Thyroid gland (tissue), 4 donors: Measurements from ENCODE around the gene VGLL3.

ENCODE experiments used
- POLR2A ChIP-seq, 2 donors: fragments of 450-650 bp; IDR thresholded peaks; one replicate each; pipeline ENCODE4 v1.6.1; 2017; ENCODE audit warnings: antibody characterized with exemption in 2 of 2, mild to moderate bottlenecking in 2 of 2, moderate library complexity in 1 of 2
- TF ChIP-seq, protein P1 (sequence below), 6 experiments: fragments of 200-600 bp in 3 of 6; fragments of 450-650 bp in 3 of 6; sonication (generic) in 3 of 6; IDR thresholded peaks; one replicate each; pipeline ENCODE4 v1.5.1; 2016 to 2019; ENCODE audit warnings: antibody characterized with exemption in 6 of 6, mild to moderate bottlenecking in 2 of 6, inconsistent platforms in 1 of 6, moderate library complexity in 1 of 6

DNA sequence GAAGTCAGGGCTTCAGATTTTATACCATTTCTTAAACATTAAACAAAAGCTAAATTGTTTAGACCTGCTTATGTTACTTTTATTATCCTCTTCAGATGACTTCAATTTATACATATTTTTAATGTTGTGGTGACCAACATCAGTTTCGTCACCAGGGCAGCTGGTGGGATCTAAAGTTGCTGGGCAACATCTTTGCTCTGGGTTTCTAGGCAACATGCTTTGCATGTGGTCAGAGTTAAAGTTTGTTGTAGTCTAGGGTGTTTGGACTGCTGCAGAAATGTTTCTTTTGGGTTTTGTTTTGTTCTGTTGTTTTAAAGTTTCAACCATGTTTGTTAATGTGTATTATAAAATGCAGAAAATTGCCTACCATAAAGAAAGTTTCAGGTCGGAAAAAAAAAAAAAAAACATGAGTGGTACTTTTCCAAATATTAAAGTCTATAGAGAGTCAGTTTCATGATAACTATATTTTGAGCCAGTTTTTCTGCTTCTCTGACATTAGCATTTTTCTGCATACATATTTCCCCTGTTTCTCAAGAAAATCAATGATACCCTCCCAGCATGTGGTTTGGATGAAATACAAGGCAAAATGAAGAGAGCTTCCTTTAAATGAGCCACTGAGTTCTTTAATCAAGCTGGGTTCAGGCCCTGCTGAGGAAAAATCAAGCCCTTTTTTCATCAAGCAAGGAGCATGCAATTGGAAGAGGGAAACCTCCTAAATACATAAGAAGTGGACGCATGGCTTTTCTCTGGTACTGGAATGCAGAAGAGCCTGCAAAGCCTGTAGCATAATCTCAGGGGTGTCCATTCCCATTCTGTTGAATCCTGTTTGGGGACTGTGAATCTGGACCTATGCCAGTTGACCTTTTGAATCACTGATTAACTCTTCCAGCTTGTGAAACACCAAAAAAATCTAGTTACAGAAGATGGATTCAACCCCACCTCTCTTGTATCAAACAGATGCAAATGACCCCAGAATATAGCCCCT is 35.0 kb upstream of the VGLL3 start:
- TF ChIP-seq, protein P1, sequence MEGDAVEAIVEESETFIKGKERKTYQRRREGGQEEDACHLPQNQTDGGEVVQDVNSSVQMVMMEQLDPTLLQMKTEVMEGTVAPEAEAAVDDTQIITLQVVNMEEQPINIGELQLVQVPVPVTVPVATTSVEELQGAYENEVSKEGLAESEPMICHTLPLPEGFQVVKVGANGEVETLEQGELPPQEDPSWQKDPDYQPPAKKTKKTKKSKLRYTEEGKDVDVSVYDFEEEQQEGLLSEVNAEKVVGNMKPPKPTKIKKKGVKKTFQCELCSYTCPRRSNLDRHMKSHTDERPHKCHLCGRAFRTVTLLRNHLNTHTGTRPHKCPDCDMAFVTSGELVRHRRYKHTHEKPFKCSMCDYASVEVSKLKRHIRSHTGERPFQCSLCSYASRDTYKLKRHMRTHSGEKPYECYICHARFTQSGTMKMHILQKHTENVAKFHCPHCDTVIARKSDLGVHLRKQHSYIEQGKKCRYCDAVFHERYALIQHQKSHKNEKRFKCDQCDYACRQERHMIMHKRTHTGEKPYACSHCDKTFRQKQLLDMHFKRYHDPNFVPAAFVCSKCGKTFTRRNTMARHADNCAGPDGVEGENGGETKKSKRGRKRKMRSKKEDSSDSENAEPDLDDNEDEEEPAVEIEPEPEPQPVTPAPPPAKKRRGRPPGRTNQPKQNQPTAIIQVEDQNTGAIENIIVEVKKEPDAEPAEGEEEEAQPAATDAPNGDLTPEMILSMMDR (IDR thresholded peaks at IDR 0.05), result no peak
- TF ChIP-seq POLR2A (IDR thresholded peaks at IDR 0.05), result no peak
